22Rv1 (cell line): ENCODE results near the gene MAP4K4.
"Not testable (repeated sequence)": the region's sequence is repeated elsewhere in the genome, so short reads cannot be mapped to it uniquely, and the experiment has no call there.

Experiments used
- H3K27ac ChIP-seq: fragments of 450-650 bp; 2 replicates; pipeline ENCODE4 v1.5.1; 2017
- CTCF ChIP-seq: fragments of 450-650 bp; IDR thresholded peaks from 2 replicates; pipeline ENCODE4 v1.5.1; 2017; ENCODE audit warnings: mild to moderate bottlenecking
- ZFX ChIP-seq: fragments of 450-650 bp; IDR thresholded peaks from 2 replicates; pipeline ENCODE4 v1.6.1; 2017; ENCODE audit warnings: antibody characterized with exemption, borderline replicate concordance

Gene MAP4K4

GRCh38 chr2:101771910-101772321 is 74.4 kb downstream of the MAP4K4 start:
- H3K27ac ChIP-seq: no peak overlapping the region
- TF ChIP-seq ZFX: no peak
- TF ChIP-seq CTCF: no peak

- H3K27ac ChIP-seq: no peak overlapping the region
- TF ChIP-seq ZFX (no peak), CTCF (no peak)
These were observed 75.6 kb downstream of the MAP4K4 start for GRCh38 chr2:101773137-101773536.

- not testable (repeated sequence) for H3K27ac ChIP-seq
These were observed 76.5 kb downstream of the MAP4K4 start for GRCh38 chr2:101773961-101774360.

- H3K27ac ChIP-seq: no peak overlapping the region
- TF ChIP-seq CTCF (no peak), ZFX (no peak)
These were observed 77.6 kb downstream of the MAP4K4 start for GRCh38 chr2:101775092-101775491.

GRCh38 chr2:101775636-101776035 is 78.1 kb downstream of the MAP4K4 start:
- TF ChIP-seq CTCF (no peak), ZFX (no peak)
- no peak overlapping the region for H3K27ac ChIP-seq

- H3K27ac ChIP-seq: no peak overlapping the region
- TF ChIP-seq ZFX (no peak), CTCF (no peak)
These were observed 78.9 kb downstream of the MAP4K4 start for GRCh38 chr2:101776172-101777043.

GRCh38 chr2:101777337-101777736 is 79.8 kb downstream of the MAP4K4 start:
- no peak overlapping the region for H3K27ac ChIP-seq
- no peak for TF ChIP-seq CTCF
- no peak for TF ChIP-seq ZFX

GRCh38 chr2:101778102-101778501 is 80.6 kb downstream of the MAP4K4 start:
- no peak for TF ChIP-seq ZFX
- TF ChIP-seq CTCF: no peak
- no peak overlapping the region for H3K27ac ChIP-seq
